Measurements from ENCODE around the gene S100Z.

Gene S100Z

DNA sequence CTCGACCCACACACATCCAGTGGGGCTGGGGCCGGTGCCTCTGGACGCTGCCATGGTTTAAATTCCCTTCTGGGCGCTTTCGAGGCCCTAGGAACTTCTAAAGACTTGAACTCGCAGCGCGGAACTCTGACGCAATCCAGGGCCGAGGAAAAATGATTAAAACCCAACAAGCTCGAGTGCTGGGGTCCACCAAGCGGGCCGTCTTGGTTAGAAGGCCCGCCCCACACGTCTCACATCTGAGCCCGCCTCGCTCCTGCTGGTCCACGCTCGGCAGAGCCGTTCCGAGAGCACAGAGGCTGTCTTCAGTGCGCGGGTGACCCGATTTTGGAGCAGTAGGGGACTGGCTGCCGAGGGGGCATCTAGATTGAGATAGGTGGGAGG is 104.6 kb downstream of the S100Z start:
- DNase-seq = no peak

DNA sequence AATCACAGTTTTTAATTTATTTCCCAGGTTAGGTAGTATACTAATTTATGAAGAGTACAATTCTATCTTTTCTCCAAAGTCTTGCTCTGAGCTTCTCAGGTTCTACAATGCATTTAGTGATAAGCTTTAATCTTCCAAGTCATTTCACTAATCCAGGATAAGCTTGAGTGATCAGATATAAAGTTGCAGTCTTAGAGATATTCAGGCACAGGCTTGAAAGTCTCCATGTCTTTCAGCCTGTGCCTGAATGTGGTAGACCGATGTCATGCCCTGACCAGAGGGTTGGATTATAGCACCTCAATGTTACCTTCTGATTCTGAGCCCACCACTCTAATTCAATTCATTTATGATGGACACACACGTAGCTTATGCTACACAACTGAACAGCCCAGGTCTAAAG is 106.2 kb downstream of the S100Z start:
- DNase-seq = no peak

DNA sequence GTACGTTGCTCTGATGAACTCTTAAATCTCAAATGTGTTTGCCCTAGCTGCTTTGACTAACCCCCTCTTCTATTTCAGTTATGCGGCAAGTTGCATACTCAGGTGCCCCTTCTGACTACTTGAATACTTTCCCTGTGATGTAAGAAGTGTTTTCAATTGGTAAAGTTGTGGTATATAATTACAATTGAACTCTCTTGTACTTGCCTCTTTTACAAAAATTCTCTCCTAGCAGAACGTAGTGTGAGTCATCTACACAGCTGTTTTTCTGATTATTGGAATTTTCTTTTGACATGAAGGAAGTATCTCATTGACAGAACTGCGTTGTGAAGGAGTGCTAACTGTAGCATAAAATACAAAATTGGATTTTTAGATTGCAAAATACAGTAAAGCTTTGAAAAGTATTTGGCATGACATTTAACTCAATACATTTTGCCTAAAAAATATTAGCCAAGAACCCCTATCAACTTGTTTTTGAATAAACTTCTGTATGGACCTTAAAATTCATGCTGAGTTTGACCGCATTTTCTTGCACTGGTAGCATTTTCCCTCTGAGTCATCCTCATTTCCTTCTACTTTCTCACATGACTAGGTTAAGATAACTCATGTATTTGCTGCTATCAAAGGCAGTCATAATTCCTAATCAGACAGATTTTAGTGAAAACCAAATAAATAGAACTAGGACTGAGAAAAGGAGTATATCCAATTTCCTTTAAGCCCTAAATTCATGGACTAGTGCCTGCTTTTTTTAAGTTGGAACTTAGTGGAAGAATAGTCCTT is 109.4 kb downstream of the S100Z start:
- no peak for DNase-seq

DNA sequence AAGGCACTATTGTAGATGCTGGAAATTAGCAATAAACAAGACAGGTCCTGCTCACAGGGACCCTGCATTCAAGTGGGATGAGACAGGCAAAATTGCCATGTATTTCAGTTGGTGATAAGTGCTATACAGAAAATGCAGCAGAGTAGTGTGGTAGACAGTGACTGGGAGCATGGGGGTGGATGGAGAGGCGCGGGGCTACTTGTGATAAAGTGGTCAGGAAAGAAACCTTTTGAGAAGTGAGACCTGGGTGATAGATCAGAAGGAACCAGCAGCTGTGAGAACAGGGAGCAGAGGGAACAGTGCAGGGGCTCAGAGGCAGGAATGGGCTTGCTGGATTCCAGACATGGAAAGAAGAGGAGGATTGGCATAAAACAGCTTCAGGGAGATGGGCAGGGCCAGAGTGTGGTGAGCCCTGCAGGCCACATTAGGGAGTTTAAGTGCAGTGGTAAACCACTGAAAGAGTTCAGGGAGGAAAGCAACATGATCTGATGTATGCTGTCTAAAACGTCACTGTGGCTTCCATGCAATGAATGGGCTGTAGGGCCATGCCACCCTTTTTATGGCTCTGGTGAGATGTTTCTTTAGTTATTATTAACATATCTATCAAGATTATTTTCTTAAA is 110.3 kb downstream of the S100Z start:
- no peak for DNase-seq

DNA sequence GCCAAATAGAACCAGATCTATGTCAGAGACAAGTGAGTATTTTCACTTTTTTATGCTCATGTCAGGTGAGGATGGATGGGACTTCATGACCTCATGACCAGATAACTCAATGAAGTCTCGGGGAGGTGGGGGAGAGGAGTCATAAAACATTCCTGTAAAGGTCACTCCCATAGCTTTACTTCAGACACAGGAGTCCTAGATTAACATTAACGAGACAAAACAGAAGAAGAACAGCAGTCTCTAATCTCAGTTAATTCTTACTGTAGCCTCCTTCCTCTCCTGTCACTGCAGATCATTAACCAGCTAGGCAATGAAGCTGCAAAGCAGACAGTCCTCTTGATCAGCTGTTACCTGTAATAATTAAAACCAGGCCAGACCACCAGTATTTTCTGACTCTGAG is 114.2 kb downstream of the S100Z start:
- DNase-seq = no peak
